ENCODE measurements around the gene SH3D19.

SH3D19 gene

DNA sequence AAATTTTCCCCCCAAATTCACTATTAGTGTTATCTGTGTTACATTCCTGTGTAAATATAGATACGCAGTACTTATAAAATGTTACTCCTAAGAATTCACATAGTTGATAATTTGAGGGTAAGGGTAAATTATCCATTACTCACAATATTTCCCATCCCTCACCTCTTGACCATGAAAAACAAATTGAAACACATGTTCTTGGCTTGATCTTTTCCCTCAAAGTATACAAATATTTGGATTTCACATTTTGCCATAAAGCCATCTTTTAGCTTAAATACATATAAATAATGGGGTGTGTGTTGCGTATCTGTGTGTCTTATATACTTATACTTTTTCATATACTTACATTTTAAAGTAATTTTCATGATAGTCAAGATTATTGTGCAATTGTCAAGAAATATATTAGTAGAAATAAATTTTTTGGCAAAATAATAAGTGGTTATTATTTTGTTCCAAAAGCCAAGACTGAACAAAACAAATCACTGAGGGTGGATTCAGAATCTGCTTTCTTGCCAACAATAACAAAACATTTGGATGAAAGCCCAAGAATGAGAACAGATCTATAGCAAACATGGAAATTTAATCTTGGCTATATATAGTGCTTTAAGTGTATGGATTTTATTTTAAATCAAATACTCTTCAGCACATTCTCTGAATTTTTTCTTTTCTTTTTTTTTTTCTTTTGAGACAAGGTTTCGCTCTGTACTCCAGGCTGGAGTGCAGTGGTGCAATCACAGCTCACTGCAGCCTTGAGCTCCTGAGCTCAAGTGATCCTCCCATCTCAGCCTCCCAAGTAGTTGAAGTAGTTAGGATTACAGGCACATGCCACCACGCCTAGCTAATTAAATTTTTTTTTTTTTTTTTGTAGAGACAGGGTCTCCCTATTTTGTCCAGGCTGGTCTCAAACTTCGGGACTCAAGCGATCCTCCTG, 97.0 kb downstream of the SH3D19 start:
- TF ChIP-seq POU2F2 (IDR thresholded peaks at IDR 0.05; ENCODE audit: low read depth, low read length) (no peak), POLR2A (IDR thresholded peaks at IDR 0.05; ENCODE audit: low read depth, low read length) (no peak), SPI1 (IDR thresholded peaks at IDR 0.05; ENCODE audit: low read depth, low read length) (no peak), PAX5 (IDR thresholded peaks at IDR 0.05; ENCODE audit: insufficient read depth, low read length, severe bottlenecking) (no peak), TAF1 (IDR thresholded peaks at IDR 0.05; ENCODE audit: low read depth, low read length) (no peak), POLR2AphosphoS5 (IDR thresholded peaks at IDR 0.05; ENCODE audit: low read depth, low read length) (no peak)

DNA sequence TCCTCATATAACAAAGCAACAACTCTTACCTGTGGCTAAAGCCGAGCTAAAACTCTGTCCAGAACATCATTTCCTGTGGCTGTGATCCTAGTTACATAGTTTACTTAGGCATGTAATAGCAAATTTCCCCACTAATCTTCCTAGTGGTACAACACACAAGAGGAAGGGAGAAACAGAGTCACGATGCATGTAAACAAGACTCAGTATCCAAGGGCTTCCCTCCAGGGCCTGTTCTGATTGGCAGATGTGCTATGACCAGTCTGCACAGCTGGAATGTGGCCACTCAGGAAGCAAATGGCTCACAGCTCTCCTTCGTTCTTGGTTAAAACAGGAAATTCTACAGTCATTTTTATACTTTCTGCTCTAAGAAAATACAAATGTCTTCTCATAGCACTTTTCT, 97.7 kb downstream of the SH3D19 start:
- DNase-seq (ENCODE audit: insufficient read length, low spot score) (no peak), FAIRE-seq (no peak)
- TF ChIP-seq POU2F2 (IDR thresholded peaks at IDR 0.05; ENCODE audit: low read depth, low read length) = no peak
- TF ChIP-seq SPI1 (IDR thresholded peaks at IDR 0.05; ENCODE audit: low read depth, low read length) = no peak
- no peak for TF ChIP-seq TAF1 (IDR thresholded peaks at IDR 0.05; ENCODE audit: low read depth, low read length)
- TF ChIP-seq POLR2A (IDR thresholded peaks at IDR 0.05; ENCODE audit: low read depth, low read length) = no peak
- no peak for TF ChIP-seq PAX5 (IDR thresholded peaks at IDR 0.05; ENCODE audit: insufficient read depth, low read length, severe bottlenecking)
- TF ChIP-seq POLR2AphosphoS5 (IDR thresholded peaks at IDR 0.05; ENCODE audit: low read depth, low read length) = no peak

More for the DNA sequence above, 97.0 kb downstream of the SH3D19 start:
- FAIRE-seq = no peak
- DNase-seq (ENCODE audit: insufficient read length, low spot score) = no peak

DNA sequence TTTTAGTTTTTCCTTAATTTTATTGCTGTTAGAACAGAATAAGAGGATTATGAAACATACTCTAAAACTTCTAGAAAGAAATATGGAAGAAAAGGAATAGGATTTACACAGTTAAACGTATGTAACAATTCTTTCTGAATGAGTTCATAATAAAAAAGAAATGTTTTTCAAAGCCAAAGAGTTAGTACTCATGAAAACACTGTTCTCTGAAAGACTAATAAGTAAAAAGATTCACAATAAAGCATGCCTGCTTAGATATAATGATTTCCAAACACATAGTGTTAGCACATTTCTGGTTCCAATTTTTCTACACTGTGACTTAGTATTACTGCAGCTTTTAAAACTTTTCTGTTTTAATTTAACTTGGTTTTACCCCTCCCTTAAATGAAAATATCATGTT, 98.2 kb downstream of the SH3D19 start:
- FAIRE-seq (no peak), DNase-seq (ENCODE audit: insufficient read length, low spot score) (no peak)
- TF ChIP-seq SPI1 (IDR thresholded peaks at IDR 0.05; ENCODE audit: low read depth, low read length) = no peak
- no peak for TF ChIP-seq POU2F2 (IDR thresholded peaks at IDR 0.05; ENCODE audit: low read depth, low read length)
- no peak for TF ChIP-seq PAX5 (IDR thresholded peaks at IDR 0.05; ENCODE audit: insufficient read depth, low read length, severe bottlenecking)
- no peak for TF ChIP-seq POLR2A (IDR thresholded peaks at IDR 0.05; ENCODE audit: low read depth, low read length)
- no peak for TF ChIP-seq POLR2AphosphoS5 (IDR thresholded peaks at IDR 0.05; ENCODE audit: low read depth, low read length)
- no peak for TF ChIP-seq TAF1 (IDR thresholded peaks at IDR 0.05; ENCODE audit: low read depth, low read length)

DNA sequence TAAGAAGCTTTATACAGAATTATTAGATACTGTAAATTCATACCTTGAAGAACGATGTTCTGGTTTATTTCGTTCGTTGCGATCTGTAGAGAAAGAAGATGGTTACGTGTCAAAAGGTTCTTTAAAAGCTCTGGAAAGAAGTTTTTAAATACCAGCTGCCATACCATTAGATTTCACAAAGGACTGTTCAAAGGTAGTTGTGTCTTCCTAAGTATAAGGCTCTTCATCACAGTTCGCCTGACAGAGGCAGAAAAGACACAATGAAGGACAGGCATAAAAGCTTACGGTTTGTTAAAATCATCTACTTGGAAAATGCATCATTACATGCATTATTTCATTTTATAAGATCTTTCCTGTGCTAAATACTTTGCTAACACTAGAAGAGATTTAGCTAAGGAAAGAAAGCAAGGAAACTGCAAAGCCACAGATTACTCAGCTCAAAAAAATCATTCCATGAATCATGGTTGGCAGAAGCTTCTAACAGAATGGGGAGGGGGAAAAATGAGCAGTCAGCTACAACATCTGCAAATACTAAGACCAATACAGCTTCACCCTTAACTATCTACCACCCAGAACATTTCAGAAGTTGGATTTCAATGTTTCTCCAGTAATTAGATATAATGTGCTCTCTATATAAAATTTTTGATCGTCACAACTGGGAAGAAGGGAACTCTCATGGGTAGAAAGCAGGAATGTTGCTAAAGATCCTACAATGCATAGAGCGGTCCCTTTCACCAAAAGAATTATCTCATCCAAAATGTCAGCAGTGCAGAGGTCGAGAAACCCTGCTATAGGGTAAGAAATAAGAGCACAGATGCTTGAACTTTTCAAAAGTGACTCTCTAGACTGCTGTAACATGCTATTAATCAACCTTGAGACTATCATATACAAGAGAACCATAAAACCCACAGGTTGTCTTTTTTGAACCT, 99.1 kb downstream of the SH3D19 start:
- DNase-seq (ENCODE audit: insufficient read length, low spot score) (no peak), FAIRE-seq (no peak)
- TF ChIP-seq POLR2AphosphoS5 (IDR thresholded peaks at IDR 0.05; ENCODE audit: low read depth, low read length) (no peak), TAF1 (IDR thresholded peaks at IDR 0.05; ENCODE audit: low read depth, low read length) (no peak), POLR2A (IDR thresholded peaks at IDR 0.05; ENCODE audit: low read depth, low read length) (no peak), POU2F2 (IDR thresholded peaks at IDR 0.05; ENCODE audit: low read depth, low read length) (no peak), SPI1 (IDR thresholded peaks at IDR 0.05; ENCODE audit: low read depth, low read length) (no peak), PAX5 (IDR thresholded peaks at IDR 0.05; ENCODE audit: insufficient read depth, low read length, severe bottlenecking) (no peak)

GRCh38 chr4:151223465-151223864, 101.9 kb downstream of the SH3D19 start:
- FAIRE-seq (no peak), DNase-seq (ENCODE audit: insufficient read length, low spot score) (no peak)
- TF ChIP-seq POLR2A (IDR thresholded peaks at IDR 0.05; ENCODE audit: low read depth, low read length) (no peak), PAX5 (IDR thresholded peaks at IDR 0.05; ENCODE audit: insufficient read depth, low read length, severe bottlenecking) (no peak), SPI1 (IDR thresholded peaks at IDR 0.05; ENCODE audit: low read depth, low read length) (no peak), POU2F2 (IDR thresholded peaks at IDR 0.05; ENCODE audit: low read depth, low read length) (no peak), POLR2AphosphoS5 (IDR thresholded peaks at IDR 0.05; ENCODE audit: low read depth, low read length) (no peak), TAF1 (IDR thresholded peaks at IDR 0.05; ENCODE audit: low read depth, low read length) (no peak)

GRCh38 chr4:151219948-151220347, 105.5 kb downstream of the SH3D19 start:
- FAIRE-seq (no peak), DNase-seq (ENCODE audit: insufficient read length, low spot score) (no peak)
- TF ChIP-seq PAX5 (IDR thresholded peaks at IDR 0.05; ENCODE audit: insufficient read depth, low read length, severe bottlenecking) (no peak), TAF1 (IDR thresholded peaks at IDR 0.05; ENCODE audit: low read depth, low read length) (no peak), POLR2A (IDR thresholded peaks at IDR 0.05; ENCODE audit: low read depth, low read length) (no peak), SPI1 (IDR thresholded peaks at IDR 0.05; ENCODE audit: low read depth, low read length) (no peak), POLR2AphosphoS5 (IDR thresholded peaks at IDR 0.05; ENCODE audit: low read depth, low read length) (no peak), POU2F2 (IDR thresholded peaks at IDR 0.05; ENCODE audit: low read depth, low read length) (no peak)

DNA sequence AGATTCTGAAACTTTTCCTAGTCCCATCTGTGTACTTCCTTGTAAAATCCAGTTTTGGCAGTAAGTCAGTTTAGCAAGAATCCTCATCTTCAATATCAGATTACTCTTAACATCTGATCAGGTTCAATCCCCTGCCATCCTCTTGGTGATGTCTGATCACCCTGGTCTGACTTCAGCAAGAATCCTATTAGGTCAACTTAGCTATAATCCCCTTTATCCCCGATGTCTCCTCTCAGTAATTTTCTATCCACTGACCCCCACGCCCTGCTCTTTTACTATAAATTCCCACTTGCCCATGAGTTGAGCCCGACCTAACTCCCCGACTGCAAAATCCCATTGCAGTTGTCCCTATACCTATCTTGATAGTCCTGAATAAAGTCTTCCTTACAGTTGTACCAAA, 106.3 kb downstream of the SH3D19 start:
- TF ChIP-seq PAX5 (IDR thresholded peaks at IDR 0.05; ENCODE audit: insufficient read depth, low read length, severe bottlenecking) = no peak
- no peak for TF ChIP-seq POU2F2 (IDR thresholded peaks at IDR 0.05; ENCODE audit: low read depth, low read length)
- no peak for TF ChIP-seq TAF1 (IDR thresholded peaks at IDR 0.05; ENCODE audit: low read depth, low read length)
- TF ChIP-seq SPI1 (IDR thresholded peaks at IDR 0.05; ENCODE audit: low read depth, low read length) = no peak
- TF ChIP-seq POLR2AphosphoS5 (IDR thresholded peaks at IDR 0.05; ENCODE audit: low read depth, low read length) = no peak
- no peak for TF ChIP-seq POLR2A (IDR thresholded peaks at IDR 0.05; ENCODE audit: low read depth, low read length)
- FAIRE-seq = no peak
- no peak for DNase-seq (ENCODE audit: insufficient read length, low spot score)

DNA sequence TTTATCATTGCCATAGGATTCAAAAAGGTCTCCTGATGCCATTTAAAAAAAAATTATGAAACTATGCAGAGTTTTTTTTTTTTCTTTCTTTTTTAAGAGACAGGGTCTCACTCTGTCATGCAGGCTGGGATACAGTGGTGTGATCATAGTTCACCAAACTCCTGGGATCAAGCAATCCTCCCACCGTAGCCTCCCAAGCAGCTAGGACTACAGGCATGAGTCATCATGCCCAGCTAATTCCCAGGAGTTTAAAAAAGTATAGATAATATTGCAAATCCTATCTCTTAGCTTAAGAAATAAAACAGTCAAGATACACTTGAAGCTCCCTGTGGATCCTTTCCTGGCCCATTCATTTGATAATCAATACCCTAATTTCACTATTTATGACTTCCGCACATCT, 107.1 kb downstream of the SH3D19 start:
- no peak for DNase-seq (ENCODE audit: insufficient read length, low spot score)
- FAIRE-seq = no peak
- no peak for TF ChIP-seq SPI1 (IDR thresholded peaks at IDR 0.05; ENCODE audit: low read depth, low read length)
- TF ChIP-seq PAX5 (IDR thresholded peaks at IDR 0.05; ENCODE audit: insufficient read depth, low read length, severe bottlenecking) = no peak
- TF ChIP-seq POLR2AphosphoS5 (IDR thresholded peaks at IDR 0.05; ENCODE audit: low read depth, low read length) = no peak
- no peak for TF ChIP-seq POU2F2 (IDR thresholded peaks at IDR 0.05; ENCODE audit: low read depth, low read length)
- TF ChIP-seq TAF1 (IDR thresholded peaks at IDR 0.05; ENCODE audit: low read depth, low read length) = no peak
- no peak for TF ChIP-seq POLR2A (IDR thresholded peaks at IDR 0.05; ENCODE audit: low read depth, low read length)

Data from GM12891 (cell line).